HCT116 (cell line): Measurements from ENCODE around the gene UBR3. TPM values are rescaled to one million over a fixed set of nuclear protein-coding genes. Genes with fewer than 3 reads are reported as not detected.

Experiments
- ATAC-seq: fragments of 200-7000 bp; cut with Tn5 transposase; 2 replicates; pipeline ENCODE4 v1.9.1; 2020; ENCODE audit warnings: mild to moderate bottlenecking, moderate library complexity
- BruUV-seq: library from RNA; stranded (reverse); fragments of 400-500 nt; replicated peaks from 2 replicates; lab custom pipeline; 2021; lab: Mats Ljungman, UMichigan
- CTCF ChIA-PET: fragments of 300-600 bp; sonication (Branson Sonifier 250); formaldehyde crosslinking; loops from one replicate; lab custom pipeline; 2021; ENCODE audit warnings: antibody characterized with exemption; lab: Charles Lee
- POLR2A ChIA-PET: fragments of 300-600, 350-600 bp; sonication (Branson Sonifier 250); formaldehyde crosslinking; loops from one replicate; lab custom pipeline; 2021; ENCODE audit warnings: antibody characterized with exemption; lab: Charles Lee
- RAD21 ChIA-PET, 2 experiments: fragments of 300-600 bp; sonication (Branson Sonifier 250); formaldehyde crosslinking; loops; one replicate each; lab custom pipeline; 2023; ENCODE audit warnings: low total read pairs in 2 of 2; ENCODE audit not compliant: uncharacterized antibody in 2 of 2, unreplicated experiment in 2 of 2, low non-redundant PET in 1 of 2; lab: Charles Lee
- DNase-seq: peaks from one replicate; pipeline ENCODE4 v3.0.0-alpha.2; 2010; ENCODE audit warnings: low read depth, low spot score
- H2AFZ ChIP-seq: fragments of 200-600 bp; shearing (Covaris generic), sonication (generic); 2 replicates; pipeline ENCODE4 v1.6.1; 2017; ENCODE audit warnings: low read depth, mixed run types, mixed read lengths, antibody characterized with exemption, low read length; ENCODE audit not compliant: poor library complexity, severe bottlenecking
- H3K27ac ChIP-seq: 2 replicates; pipeline ENCODE4 v1.5.1; 2012; ENCODE audit warnings: low read depth, low read length
- H3K27me3 ChIP-seq: fragments of 200-600 bp; sonication (generic); 2 replicates; pipeline ENCODE4 v1.6.1; 2016; ENCODE audit warnings: mixed run types, low read length, mixed read lengths; ENCODE audit not compliant: insufficient read depth
- H3K36me3 ChIP-seq, 2 experiments: fragments of 200-500 bp in 1 of 2; fragments of 200-600 bp in 1 of 2; sonication (Bioruptor generic) in 1 of 2; sonication (generic) in 1 of 2; 2 replicates each; pipeline versions ENCODE4 v1.5.1 to v1.6.1; 2014 to 2016; ENCODE audit warnings: low read length in 2 of 2, inconsistent platforms in 1 of 2, mixed read lengths in 1 of 2, mixed run types in 1 of 2; ENCODE audit not compliant: insufficient read depth in 2 of 2, control insufficient read depth in 1 of 2
- H3K4me1 ChIP-seq, 2 experiments: fragments of 200-600 bp in 1 of 2; sonication (generic) in 1 of 2; 2 replicates each; pipeline versions ENCODE4 v1.5.1 to v1.6.1; 2012 to 2017; ENCODE audit warnings: low read length in 2 of 2, inconsistent platforms in 1 of 2, mild to moderate bottlenecking in 1 of 2, mixed read lengths in 1 of 2, mixed run types in 1 of 2, moderate library complexity in 1 of 2; ENCODE audit not compliant: insufficient read depth in 2 of 2, control insufficient read depth in 1 of 2
- H3K4me2 ChIP-seq: fragments of 200-600 bp; sonication (generic); 2 replicates; pipeline ENCODE4 v1.6.1; 2017; ENCODE audit warnings: mixed run types, low read length, mixed read lengths
- H3K4me3 ChIP-seq, 2 experiments: fragments of 200-600 bp in 1 of 2; sonication (generic) in 1 of 2; replicated peaks in 1 of 2; 2 replicates each; pipeline ENCODE4 v1.5.1; 2011 to 2016; ENCODE audit warnings: low read length in 2 of 2, control low read depth in 1 of 2, low read depth in 1 of 2, mild to moderate bottlenecking in 1 of 2, mixed read lengths in 1 of 2, mixed run types in 1 of 2
- H3K79me2 ChIP-seq: fragments of 200-600 bp; sonication (generic); 2 replicates; pipeline ENCODE4 v1.6.1; 2017; ENCODE audit warnings: mild to moderate bottlenecking, mixed run types, low read length, moderate library complexity, mixed read lengths; ENCODE audit not compliant: insufficient read depth
- H3K9ac ChIP-seq: fragments of 200-600 bp; sonication (generic); 2 replicates; pipeline ENCODE4 v1.6.1; 2016; ENCODE audit warnings: low read length, mixed read lengths
- H3K9me2 ChIP-seq: fragments of 200-600 bp; sonication (generic), shearing (Covaris generic); 2 replicates; pipeline ENCODE4 v1.6.1; 2017; ENCODE audit warnings: mixed run types, mild to moderate bottlenecking, moderate library complexity; ENCODE audit not compliant: insufficient read depth
- H3K9me3 ChIP-seq, 2 experiments: fragments of 200-500 bp in 1 of 2; fragments of 200-600 bp in 1 of 2; sonication (Bioruptor generic) in 1 of 2; sonication (generic) in 1 of 2; 2 replicates each; pipeline ENCODE4 v1.6.1; 2014 to 2017; ENCODE audit warnings: low read length in 2 of 2, mixed read lengths in 2 of 2, inconsistent platforms in 1 of 2, low read depth in 1 of 2, mild to moderate bottlenecking in 1 of 2, mixed run types in 1 of 2, moderate library complexity in 1 of 2; ENCODE audit not compliant: control insufficient read depth in 1 of 2, insufficient read depth in 1 of 2
- H4K20me1 ChIP-seq: fragments of 200-600 bp; sonication (generic), shearing (Covaris generic); 2 replicates; pipeline ENCODE4 v1.6.1; 2017; ENCODE audit warnings: mixed run types, mild to moderate bottlenecking, moderate library complexity; ENCODE audit not compliant: insufficient read depth
- ELF1 ChIP-seq: IDR thresholded peaks from 2 replicates; pipeline ENCODE4 v1.6.1; 2012; ENCODE audit warnings: low read depth, borderline replicate concordance
- FOSL1 ChIP-seq: IDR thresholded peaks from 2 replicates; pipeline ENCODE4 v1.6.1; 2012; ENCODE audit warnings: low read depth
- JUND ChIP-seq: IDR thresholded peaks from 2 replicates; pipeline ENCODE4 v1.6.1; 2012
- RAD21 ChIP-seq: IDR thresholded peaks from 2 replicates; pipeline ENCODE4 v1.6.1; 2012; ENCODE audit warnings: low read depth, mild to moderate bottlenecking
- SIN3A ChIP-seq: IDR thresholded peaks from 2 replicates; pipeline ENCODE4 v1.6.1; 2012; ENCODE audit warnings: low read depth
- TCF7L2 ChIP-seq: IDR thresholded peaks from 2 replicates; pipeline ENCODE4 v1.7.0; 2011; ENCODE audit warnings: borderline replicate concordance, inconsistent platforms; ENCODE audit not compliant: insufficient read depth, insufficient read length; ENCODE audit errors: extremely low read depth
- intact Hi-C: fragments of 100-400 bp; cut with micrococcal nuclease; formaldehyde crosslinking; loops from 2 replicates; pipeline ENCODE4 v1.10.0; 2022
- total RNA-seq: library from RNA; stranded (reverse); gene quantifications from one replicate; pipeline ENCODE4 v1.2.1, GENCODE V29; 2021; ENCODE audit not compliant: unreplicated experiment
- TF ChIP-seq, protein P1 (sequence below), 3 experiments: fragments of 200-600 bp in 1 of 3; sonication (generic) in 1 of 3; IDR thresholded peaks in 2 of 3; conservative IDR thresholded peaks in 1 of 3; 2 replicates each; pipeline ENCODE4 v1.5.1; 2012 to 2017; ENCODE audit warnings: low read depth in 2 of 3, low read length in 2 of 3, antibody characterized with exemption in 1 of 3, borderline replicate concordance in 1 of 3, control low read depth in 1 of 3, mild to moderate bottlenecking in 1 of 3, mixed read lengths in 1 of 3, mixed run types in 1 of 3, moderate library complexity in 1 of 3; ENCODE audit not compliant: insufficient read depth in 1 of 3

The UBR3 gene
- total RNA-seq, 1 experiment from 2014 or later: 29.5 TPM

DNA sequence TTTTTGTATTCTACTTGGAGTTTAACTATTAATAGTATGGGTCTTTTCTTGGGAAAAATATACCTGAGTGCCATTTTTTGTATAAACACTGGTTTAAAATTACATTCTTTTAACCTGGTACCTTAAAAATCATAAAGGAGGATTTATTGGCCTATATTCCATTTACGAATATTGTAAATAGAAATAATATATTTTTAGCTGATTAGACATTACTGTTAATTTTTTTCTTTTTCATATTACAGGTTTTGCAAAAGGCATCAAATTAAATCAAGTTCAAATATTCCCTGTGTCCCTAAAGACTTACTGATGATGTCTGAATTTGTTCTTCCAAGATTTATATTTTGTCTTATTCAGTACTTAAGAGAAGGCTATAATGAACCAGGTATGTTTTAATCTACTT lies 44.7 kb downstream of the UBR3 start:
- ChIA-PET POLR2A (no interaction called here), CTCF (no interaction called here), RAD21 (no interaction called here)
- no peak for TF ChIP-seq TCF7L2
- TF ChIP-seq FOSL1: no peak
- TF ChIP-seq RAD21: no peak
- TF ChIP-seq ELF1: no peak
- H2AFZ ChIP-seq: no peak overlapping the region
- no peaks in the 10 kb centered on the region for H3K4me1 ChIP-seq
- no peaks in the 10 kb centered on the region for H3K9me3 ChIP-seq
- DNase-seq: no peak
- no peak overlapping the region for H3K4me3 ChIP-seq
- no peaks in the 10 kb centered on the region for H3K9me2 ChIP-seq
- H3K9ac ChIP-seq: no peak overlapping the region
- H3K27me3 ChIP-seq: no peaks in the 10 kb centered on the region
- no peak overlapping the region for H3K27ac ChIP-seq
- H4K20me1 ChIP-seq: no peaks in the 10 kb centered on the region
- H3K4me2 ChIP-seq: no peak overlapping the region
- peaks cover 25% of the 10 kb centered on the region for H3K79me2 ChIP-seq
- no peaks in the 10 kb centered on the region for H3K36me3 ChIP-seq
- BruUV-seq: no TSS peak
- no peak for ATAC-seq
- intact Hi-C loops: no loop called here

DNA sequence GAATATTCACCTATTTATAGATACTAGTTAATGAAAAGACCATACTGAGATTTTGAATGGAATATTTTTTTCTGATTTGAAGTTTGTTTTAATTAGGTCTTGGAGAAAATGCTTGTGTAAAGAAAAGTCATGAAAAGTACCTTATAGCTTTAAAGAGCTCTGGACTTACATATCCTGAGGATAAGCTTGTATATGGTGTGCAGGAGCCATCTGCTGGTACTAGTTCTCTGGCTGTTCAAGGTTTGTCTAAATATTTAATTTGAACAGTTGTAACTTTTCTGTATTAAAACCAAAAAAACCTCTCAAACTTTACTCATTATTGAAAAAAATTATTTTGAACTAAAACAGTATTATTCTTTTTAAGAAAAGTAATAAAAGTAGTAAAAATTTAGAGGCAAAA lies 50.1 kb downstream of the UBR3 start:
- no peaks in the 10 kb centered on the region for H4K20me1 ChIP-seq
- no peaks in the 10 kb centered on the region for H3K9me2 ChIP-seq
- ChIA-PET CTCF (interaction anchor here (0.8 to 2.2 kb wide), 5 partner anchors 48 to 425 kb away, joined by 3 to 12 read pairs (median 3); partner anchors contain the start of genes METTL5 and UBR3), POLR2A (no interaction called here), RAD21 (no interaction called here)
- H3K9me3 ChIP-seq: no peaks in the 10 kb centered on the region
- intact Hi-C loops: loop anchor here (1.0 kb wide), 1 partner anchor 52 kb away; no protein-coding TSS in a partner anchor
- H2AFZ ChIP-seq: no peak overlapping the region
- no peaks in the 10 kb centered on the region; the same call in 1 of the 2 replicates for H3K79me2 ChIP-seq
- BruUV-seq: no TSS peak
- H3K27me3 ChIP-seq: no peaks in the 10 kb centered on the region
- DNase-seq (peak; percentile 10), ATAC-seq (no peak)
- no peak overlapping the region for H3K4me2 ChIP-seq
- no peak for TF ChIP-seq SIN3A
- TF ChIP-seq, protein P1, sequence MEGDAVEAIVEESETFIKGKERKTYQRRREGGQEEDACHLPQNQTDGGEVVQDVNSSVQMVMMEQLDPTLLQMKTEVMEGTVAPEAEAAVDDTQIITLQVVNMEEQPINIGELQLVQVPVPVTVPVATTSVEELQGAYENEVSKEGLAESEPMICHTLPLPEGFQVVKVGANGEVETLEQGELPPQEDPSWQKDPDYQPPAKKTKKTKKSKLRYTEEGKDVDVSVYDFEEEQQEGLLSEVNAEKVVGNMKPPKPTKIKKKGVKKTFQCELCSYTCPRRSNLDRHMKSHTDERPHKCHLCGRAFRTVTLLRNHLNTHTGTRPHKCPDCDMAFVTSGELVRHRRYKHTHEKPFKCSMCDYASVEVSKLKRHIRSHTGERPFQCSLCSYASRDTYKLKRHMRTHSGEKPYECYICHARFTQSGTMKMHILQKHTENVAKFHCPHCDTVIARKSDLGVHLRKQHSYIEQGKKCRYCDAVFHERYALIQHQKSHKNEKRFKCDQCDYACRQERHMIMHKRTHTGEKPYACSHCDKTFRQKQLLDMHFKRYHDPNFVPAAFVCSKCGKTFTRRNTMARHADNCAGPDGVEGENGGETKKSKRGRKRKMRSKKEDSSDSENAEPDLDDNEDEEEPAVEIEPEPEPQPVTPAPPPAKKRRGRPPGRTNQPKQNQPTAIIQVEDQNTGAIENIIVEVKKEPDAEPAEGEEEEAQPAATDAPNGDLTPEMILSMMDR (IDR thresholded peaks at IDR 0.05 in 2 of 3, conservative IDR thresholded peaks at IDR 0.05 in 1 of 3; ENCODE audit: borderline replicate concordance in 1 of 3, insufficient read depth in 1 of 3, low read depth in 2 of 3, low read length in 2 of 3): peak in 1 of 3 experiments; percentile 43; a peak in 2 of 6 replicates
- no peak for TF ChIP-seq JUND
- TF ChIP-seq RAD21: peak; percentile 54
- no peak overlapping the region for H3K9ac ChIP-seq
- H3K4me3 ChIP-seq: no peak overlapping the region
- no peaks in the 10 kb centered on the region for H3K36me3 ChIP-seq
- no peak overlapping the region for H3K27ac ChIP-seq
- no peaks in the 10 kb centered on the region for H3K4me1 ChIP-seq
